ENCODE measurements around the gene LMNA.
"Not testable (repeated sequence)": the region's sequence is repeated elsewhere in the genome, so short reads cannot be mapped to it uniquely, and the experiment has no call there.

Gene LMNA

GRCh38 chr1:156114101-156114918 is at the start of gene LMNA:
Gene LMNA, plus strand, starts transcription at chr1:156114711. Its CDS starts 208 bp downstream, at chr1:156114919.
- peak; percentile 94 for TF ChIP-seq POLR2A (IDR thresholded peaks at IDR 0.05; ENCODE audit: low read length)
- TF ChIP-seq GATA1 (IDR thresholded peaks at IDR 0.05; ENCODE audit: low read depth, low read length): no peak
- peak; percentile 91 to 93 for DNase-seq

- no peak for TF ChIP-seq GATA1 (IDR thresholded peaks at IDR 0.05; ENCODE audit: low read depth, low read length)
- no peak for TF ChIP-seq POLR2A (IDR thresholded peaks at IDR 0.05; ENCODE audit: low read length)
- no peak for DNase-seq
These were observed 49.3 kb upstream of the LMNA start for GRCh38 chr1:156065212-156065611.

- TF ChIP-seq GATA1 (IDR thresholded peaks at IDR 0.05; ENCODE audit: low read depth, low read length): no peak
- no peak for TF ChIP-seq POLR2A (IDR thresholded peaks at IDR 0.05; ENCODE audit: low read length)
These were observed 48.6 kb upstream of the LMNA start for GRCh38 chr1:156065871-156066270.

GRCh38 chr1:156067262-156067661 is 47.2 kb upstream of the LMNA start:
- DNase-seq: no peak
- TF ChIP-seq GATA1 (IDR thresholded peaks at IDR 0.05; ENCODE audit: low read depth, low read length) (no peak), POLR2A (IDR thresholded peaks at IDR 0.05; ENCODE audit: low read length) (no peak)

More at GRCh38 chr1:156065871-156066270, 48.6 kb upstream of the LMNA start:
- DNase-seq: no peak

GRCh38 chr1:156069490-156070455 is 44.7 kb upstream of the LMNA start:
- no peak for DNase-seq

GRCh38 chr1:156070548-156070947 is 44.0 kb upstream of the LMNA start:
- TF ChIP-seq GATA1 (IDR thresholded peaks at IDR 0.05; ENCODE audit: low read depth, low read length) (no peak), POLR2A (IDR thresholded peaks at IDR 0.05; ENCODE audit: low read length) (no peak)
- DNase-seq: no peak

More at GRCh38 chr1:156069490-156070455, 44.7 kb upstream of the LMNA start:
- no peak for TF ChIP-seq POLR2A (IDR thresholded peaks at IDR 0.05; ENCODE audit: low read length)
- TF ChIP-seq GATA1 (IDR thresholded peaks at IDR 0.05; ENCODE audit: low read depth, low read length): no peak

GRCh38 chr1:156071332-156071816 is 43.1 kb upstream of the LMNA start:
- not testable (repeated sequence) for DNase-seq

- TF ChIP-seq GATA1 (IDR thresholded peaks at IDR 0.05; ENCODE audit: low read depth, low read length) (no peak), POLR2A (IDR thresholded peaks at IDR 0.05; ENCODE audit: low read length) (no peak)
- no peak for DNase-seq
These were observed 42.3 kb upstream of the LMNA start for GRCh38 chr1:156072251-156072650.

- no peak for DNase-seq
- no peak for TF ChIP-seq GATA1 (IDR thresholded peaks at IDR 0.05; ENCODE audit: low read depth, low read length)
- TF ChIP-seq POLR2A (IDR thresholded peaks at IDR 0.05; ENCODE audit: low read length): no peak
These were observed 41.3 kb upstream of the LMNA start for GRCh38 chr1:156073110-156073687.

GRCh38 chr1:156073740-156074139 is 40.8 kb upstream of the LMNA start:
- TF ChIP-seq POLR2A (IDR thresholded peaks at IDR 0.05; ENCODE audit: low read length) (no peak), GATA1 (IDR thresholded peaks at IDR 0.05; ENCODE audit: low read depth, low read length) (no peak)
- no peak for DNase-seq

GRCh38 chr1:156074661-156075060 is 39.9 kb upstream of the LMNA start:
- TF ChIP-seq POLR2A (IDR thresholded peaks at IDR 0.05; ENCODE audit: low read length): no peak
- TF ChIP-seq GATA1 (IDR thresholded peaks at IDR 0.05; ENCODE audit: low read depth, low read length): no peak
- DNase-seq: no peak

GRCh38 chr1:156075162-156075561 is 39.3 kb upstream of the LMNA start:
- DNase-seq: peak; percentile 15 to 17
- no peak for TF ChIP-seq GATA1 (IDR thresholded peaks at IDR 0.05; ENCODE audit: low read depth, low read length)
- TF ChIP-seq POLR2A (IDR thresholded peaks at IDR 0.05; ENCODE audit: low read length): no peak

GRCh38 chr1:156075775-156076204 is 38.7 kb upstream of the LMNA start:
- no peak for DNase-seq
- no peak for TF ChIP-seq GATA1 (IDR thresholded peaks at IDR 0.05; ENCODE audit: low read depth, low read length)
- no peak for TF ChIP-seq POLR2A (IDR thresholded peaks at IDR 0.05; ENCODE audit: low read length)

Data from erythroblast (primary cell).